ENCODE data around the gene SIX3. TPM values are rescaled to one million over a fixed set of nuclear protein-coding genes. Genes with fewer than 3 reads are reported as not detected.

Gene SIX3
- total and polyA plus RNA-seq, 2 experiments from 2014 or later = 0.21 to 0.28 TPM

DNA sequence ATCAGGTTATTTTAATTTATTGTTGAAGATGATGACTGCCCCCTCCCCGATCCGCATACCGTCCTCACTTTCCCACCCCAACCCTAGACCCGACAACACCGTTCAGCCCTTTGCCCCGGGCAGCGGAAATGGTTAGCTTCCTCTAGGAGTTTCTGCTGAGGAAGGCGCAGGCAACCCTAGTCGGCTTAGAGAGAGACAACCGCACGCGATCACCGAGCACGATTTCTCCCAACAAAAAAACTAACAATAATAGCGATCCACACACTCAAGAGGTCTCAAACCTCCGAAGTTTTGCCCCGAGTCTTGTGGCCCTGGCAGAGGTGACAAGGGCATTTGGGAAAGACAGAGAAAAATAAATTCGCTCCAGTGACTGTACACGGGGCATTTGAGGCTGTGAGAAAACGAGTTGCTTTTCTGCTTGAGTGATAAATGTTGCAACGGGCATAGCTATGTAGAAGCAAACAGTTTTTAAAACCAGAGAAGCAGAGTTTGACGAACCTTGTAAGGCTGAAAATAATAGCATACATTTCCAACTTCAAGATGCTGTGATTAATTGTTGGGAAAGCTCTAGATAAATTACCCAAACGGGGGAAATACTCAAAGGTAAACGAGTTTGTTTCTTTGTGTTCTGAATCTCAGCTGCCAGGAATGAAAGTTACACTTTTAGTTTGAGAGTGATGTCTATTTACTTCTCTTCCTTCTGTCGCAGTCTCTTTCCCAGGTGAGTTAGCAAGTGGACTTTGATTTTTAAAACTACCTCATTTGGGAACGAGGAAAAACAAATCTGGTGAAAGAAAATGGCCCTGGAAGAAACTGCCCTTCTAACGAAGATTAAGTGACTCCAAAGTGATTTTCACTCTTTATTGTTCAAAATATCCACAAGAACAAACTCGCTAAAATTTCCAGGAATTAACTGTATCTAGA is 11.0 kb upstream of the SIX3 start:
- H3K4me1 ChIP-seq (ENCODE audit: insufficient read depth) = peaks cover 73% of the 10 kb centered on the region

GRCh38 chr2:44931198-44931780 is 10.2 kb upstream of the SIX3 start:
- H3K27ac Mint-ChIP-seq = no peak overlapping the region
- H3K9me2 ChIP-seq (ENCODE audit: insufficient read depth) = no peaks in the 10 kb centered on the region
- H3K9me3 Mint-ChIP-seq = no peaks in the 10 kb centered on the region
- peak overlapping the region; percentile 55; the same call in 1 of the 3 replicates for H3K4me3 Mint-ChIP-seq
- no peak for ATAC-seq
- H3K4me3 ChIP-seq = peak overlapping the region; percentile 66
- H3K27ac ChIP-seq (ENCODE audit: low read depth) = no peak overlapping the region
- H3K36me3 Mint-ChIP-seq (ENCODE audit: low read depth) = no peaks in the 10 kb centered on the region
- H3K79me2 ChIP-seq (replicated peaks; ENCODE audit: insufficient read depth) = no peaks in the 10 kb centered on the region
- H3K36me3 ChIP-seq (ENCODE audit: insufficient read depth) = no peaks in the 10 kb centered on the region
- H3K4me1 ChIP-seq (ENCODE audit: insufficient read depth) = peaks cover 70% of the 10 kb centered on the region
- DNase-seq (ENCODE audit: low spot score) = no peak
- TF ChIP-seq CTCF (conservative IDR thresholded peaks at IDR 0.05; ENCODE audit: low read depth in 2 of 2) = no peak
- peak; percentile 97 for TF ChIP-seq EZH2 (IDR thresholded peaks at IDR 0.05; ENCODE audit: low read depth, unreplicated experiment)
- TF ChIP-seq, protein P1, sequence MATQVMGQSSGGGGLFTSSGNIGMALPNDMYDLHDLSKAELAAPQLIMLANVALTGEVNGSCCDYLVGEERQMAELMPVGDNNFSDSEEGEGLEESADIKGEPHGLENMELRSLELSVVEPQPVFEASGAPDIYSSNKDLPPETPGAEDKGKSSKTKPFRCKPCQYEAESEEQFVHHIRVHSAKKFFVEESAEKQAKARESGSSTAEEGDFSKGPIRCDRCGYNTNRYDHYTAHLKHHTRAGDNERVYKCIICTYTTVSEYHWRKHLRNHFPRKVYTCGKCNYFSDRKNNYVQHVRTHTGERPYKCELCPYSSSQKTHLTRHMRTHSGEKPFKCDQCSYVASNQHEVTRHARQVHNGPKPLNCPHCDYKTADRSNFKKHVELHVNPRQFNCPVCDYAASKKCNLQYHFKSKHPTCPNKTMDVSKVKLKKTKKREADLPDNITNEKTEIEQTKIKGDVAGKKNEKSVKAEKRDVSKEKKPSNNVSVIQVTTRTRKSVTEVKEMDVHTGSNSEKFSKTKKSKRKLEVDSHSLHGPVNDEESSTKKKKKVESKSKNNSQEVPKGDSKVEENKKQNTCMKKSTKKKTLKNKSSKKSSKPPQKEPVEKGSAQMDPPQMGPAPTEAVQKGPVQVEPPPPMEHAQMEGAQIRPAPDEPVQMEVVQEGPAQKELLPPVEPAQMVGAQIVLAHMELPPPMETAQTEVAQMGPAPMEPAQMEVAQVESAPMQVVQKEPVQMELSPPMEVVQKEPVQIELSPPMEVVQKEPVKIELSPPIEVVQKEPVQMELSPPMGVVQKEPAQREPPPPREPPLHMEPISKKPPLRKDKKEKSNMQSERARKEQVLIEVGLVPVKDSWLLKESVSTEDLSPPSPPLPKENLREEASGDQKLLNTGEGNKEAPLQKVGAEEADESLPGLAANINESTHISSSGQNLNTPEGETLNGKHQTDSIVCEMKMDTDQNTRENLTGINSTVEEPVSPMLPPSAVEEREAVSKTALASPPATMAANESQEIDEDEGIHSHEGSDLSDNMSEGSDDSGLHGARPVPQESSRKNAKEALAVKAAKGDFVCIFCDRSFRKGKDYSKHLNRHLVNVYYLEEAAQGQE (IDR thresholded peaks at IDR 0.05; ENCODE audit: unreplicated experiment) = no peak
- no peak for TF ChIP-seq STAT1 (IDR thresholded peaks at IDR 0.05; ENCODE audit: unreplicated experiment)
- TF ChIP-seq EZH2phosphoT487 (IDR thresholded peaks at IDR 0.05; ENCODE audit: unreplicated experiment) = peak; percentile 13
- no peak for TF ChIP-seq NANOG (IDR thresholded peaks at IDR 0.05; ENCODE audit: borderline replicate concordance)
- H3K27me3 Mint-ChIP-seq (ENCODE audit: insufficient read depth, low read depth, poor library complexity) = peaks cover 95% of the 10 kb centered on the region
- H3K27me3 ChIP-seq (ENCODE audit: insufficient read depth) = peaks cover 100% of the 10 kb centered on the region
- H3F3A ChIP-seq (replicated peaks; ENCODE audit: low read depth) = peaks cover 24% of the 10 kb centered on the region
- H3K4me2 ChIP-seq = peak overlapping the region; percentile 94
- H2AFZ ChIP-seq = no peak overlapping the region
- no peaks in the 10 kb centered on the region for H4K20me1 ChIP-seq (replicated peaks; ENCODE audit: insufficient read depth)
- H3K4me1 Mint-ChIP-seq = peaks cover 62% of the 10 kb centered on the region

More for the DNA sequence above, 11.0 kb upstream of the SIX3 start:
- H3K9me2 ChIP-seq (ENCODE audit: insufficient read depth) = no peaks in the 10 kb centered on the region
- H3K4me3 Mint-ChIP-seq = peak overlapping the region; percentile 55
- no peak overlapping the region for H2AFZ ChIP-seq
- peak overlapping the region; percentile 94 for H3K4me2 ChIP-seq
- H4K20me1 ChIP-seq (replicated peaks; ENCODE audit: insufficient read depth) = no peaks in the 10 kb centered on the region
- peaks cover 95% of the 10 kb centered on the region for H3K27me3 Mint-ChIP-seq (ENCODE audit: insufficient read depth, low read depth, poor library complexity)
- peak overlapping the region; percentile 66 for H3K4me3 ChIP-seq
- H3K79me2 ChIP-seq (replicated peaks; ENCODE audit: insufficient read depth) = no peaks in the 10 kb centered on the region
- DNase-seq (ENCODE audit: low spot score) = peak; percentile 78
- peak; percentile 82 for TF ChIP-seq EZH2 (IDR thresholded peaks at IDR 0.05; ENCODE audit: low read depth, unreplicated experiment)
- TF ChIP-seq ZNF114 (CRISPR knock-in tag; IDR thresholded peaks at IDR 0.05) = no peak
- peak; percentile 64; the same call in 1 of the 2 replicates for TF ChIP-seq ETS1 (IDR thresholded peaks at IDR 0.05)
- no peak overlapping the region for H3K27ac Mint-ChIP-seq
- H3K27ac ChIP-seq (ENCODE audit: low read depth) = no peak overlapping the region
- H3F3A ChIP-seq (replicated peaks; ENCODE audit: low read depth) = peaks cover 20% of the 10 kb centered on the region
- H3K4me1 Mint-ChIP-seq = peaks cover 65% of the 10 kb centered on the region
- no peaks in the 10 kb centered on the region for H3K36me3 Mint-ChIP-seq (ENCODE audit: low read depth)
- ATAC-seq = peak; percentile 1; the same call in 1 of the 3 replicates
- peaks cover 100% of the 10 kb centered on the region for H3K27me3 ChIP-seq (ENCODE audit: insufficient read depth)
- H3K36me3 ChIP-seq (ENCODE audit: insufficient read depth) = no peaks in the 10 kb centered on the region
- H3K9me3 Mint-ChIP-seq = no peaks in the 10 kb centered on the region

Data from GM23338 (cell line).